HG02642 (cell line): ENCODE data around the gene ATIC.

Experiments used
- ATAC-seq: cut with Tn5 transposase; IDR thresholded peaks from one replicate; pipeline ENCODE4 v1.9.1; 2021; ENCODE audit warnings: mild to moderate bottlenecking; ENCODE audit not compliant: unreplicated experiment, poor library complexity

The ATIC gene

DNA sequence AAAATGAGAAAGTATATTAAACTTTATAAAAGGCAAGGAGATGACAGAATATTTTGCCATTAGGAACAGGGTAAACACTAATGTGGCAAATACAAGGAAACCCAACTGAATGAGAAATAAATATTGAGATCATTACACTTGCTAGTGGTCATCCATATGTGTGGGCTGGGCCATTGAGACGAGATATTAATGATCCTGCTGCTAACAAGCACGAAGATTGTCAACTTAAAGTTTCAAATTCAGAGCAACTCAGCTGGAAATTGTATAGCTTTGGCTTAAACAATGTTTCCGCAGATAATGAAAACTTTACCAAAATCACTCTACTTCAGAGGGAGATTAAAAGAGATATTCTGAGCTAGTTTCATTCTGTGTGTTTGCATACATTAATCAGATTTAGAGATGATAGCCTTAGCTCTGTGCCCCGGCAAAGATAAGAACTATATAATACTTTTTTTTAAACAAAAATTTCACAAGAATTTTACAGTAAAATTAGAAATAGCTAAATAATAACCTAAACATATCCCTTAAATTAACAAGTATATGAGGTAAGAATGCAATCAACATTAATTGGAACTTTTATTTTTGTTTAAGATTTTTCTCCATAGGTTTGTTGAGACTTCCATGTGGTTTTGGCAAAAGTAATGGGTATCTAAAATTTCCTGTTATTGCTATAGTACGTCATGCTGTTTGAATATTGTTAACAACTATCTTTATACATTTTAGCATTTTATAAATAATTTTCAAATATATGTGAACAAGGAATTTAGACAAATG, 84.0 kb downstream of the ATIC start:
- ATAC-seq, result no peak

DNA sequence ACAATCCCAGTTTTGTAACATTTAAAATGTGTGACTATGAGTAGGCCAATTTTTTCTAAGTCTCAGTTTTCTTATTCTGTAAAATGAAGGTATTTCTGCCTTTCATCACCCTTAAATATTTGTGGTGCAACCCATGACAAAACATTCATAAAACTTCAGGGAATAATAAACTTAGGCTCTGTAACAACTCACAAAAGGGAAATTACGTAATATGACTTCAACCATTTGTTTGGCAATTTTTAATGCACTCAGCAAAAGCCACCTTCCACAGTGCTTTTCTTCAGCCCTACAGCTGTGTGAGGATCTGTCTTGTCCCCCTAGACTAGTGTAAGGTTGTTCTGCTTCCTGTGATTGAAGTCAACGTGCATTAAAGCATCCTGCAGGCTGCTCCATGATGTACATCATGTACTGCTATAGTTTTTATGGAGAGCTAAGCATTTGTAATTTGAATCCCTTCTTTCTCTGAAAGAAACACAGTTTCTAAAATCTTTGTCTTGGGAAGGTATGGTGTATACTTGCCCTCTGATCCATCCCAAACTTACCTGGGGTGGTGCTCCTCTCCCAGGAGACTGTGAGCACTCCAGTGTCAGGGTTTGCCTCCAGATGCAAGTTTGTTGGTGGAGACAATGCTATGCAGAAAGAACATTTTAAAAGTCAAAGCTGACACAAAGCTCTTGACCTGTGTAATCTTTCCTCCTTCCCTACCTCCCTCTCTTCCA, 84.9 kb downstream of the ATIC start:
- ATAC-seq, result no peak

DNA sequence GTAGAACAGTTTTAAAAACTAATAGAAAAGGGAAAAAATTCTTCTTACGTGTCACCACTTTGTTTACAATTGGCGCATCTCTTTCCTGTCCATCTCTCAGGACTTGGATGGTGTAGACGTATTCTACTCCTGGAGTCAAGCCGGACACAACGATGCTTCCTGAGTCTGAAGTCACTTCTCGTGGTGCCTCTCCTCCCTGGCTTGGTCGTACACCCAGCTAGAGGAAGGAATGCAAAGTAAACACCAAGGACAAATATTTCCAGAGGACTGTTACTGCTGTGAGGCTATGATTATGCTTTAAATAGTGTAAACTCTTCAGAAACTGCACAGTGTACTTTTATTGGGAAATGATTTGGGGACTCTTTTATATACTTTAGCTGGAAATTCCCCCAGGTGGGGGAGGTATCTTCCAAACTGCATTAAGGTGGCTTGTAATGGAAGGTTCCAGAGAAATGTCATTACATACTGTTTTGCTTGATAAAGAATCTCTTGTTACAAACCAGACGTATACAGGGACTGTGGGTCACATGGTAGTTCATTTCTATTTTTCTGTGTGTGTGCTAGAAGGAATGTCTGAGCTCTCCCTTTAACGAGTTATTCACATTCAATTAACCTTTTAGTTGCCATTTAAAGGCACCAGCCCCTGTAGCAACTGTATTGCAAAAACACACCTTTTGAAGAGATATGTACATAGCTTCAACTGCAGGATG, 85.9 kb downstream of the ATIC start:
- no peak for ATAC-seq

DNA sequence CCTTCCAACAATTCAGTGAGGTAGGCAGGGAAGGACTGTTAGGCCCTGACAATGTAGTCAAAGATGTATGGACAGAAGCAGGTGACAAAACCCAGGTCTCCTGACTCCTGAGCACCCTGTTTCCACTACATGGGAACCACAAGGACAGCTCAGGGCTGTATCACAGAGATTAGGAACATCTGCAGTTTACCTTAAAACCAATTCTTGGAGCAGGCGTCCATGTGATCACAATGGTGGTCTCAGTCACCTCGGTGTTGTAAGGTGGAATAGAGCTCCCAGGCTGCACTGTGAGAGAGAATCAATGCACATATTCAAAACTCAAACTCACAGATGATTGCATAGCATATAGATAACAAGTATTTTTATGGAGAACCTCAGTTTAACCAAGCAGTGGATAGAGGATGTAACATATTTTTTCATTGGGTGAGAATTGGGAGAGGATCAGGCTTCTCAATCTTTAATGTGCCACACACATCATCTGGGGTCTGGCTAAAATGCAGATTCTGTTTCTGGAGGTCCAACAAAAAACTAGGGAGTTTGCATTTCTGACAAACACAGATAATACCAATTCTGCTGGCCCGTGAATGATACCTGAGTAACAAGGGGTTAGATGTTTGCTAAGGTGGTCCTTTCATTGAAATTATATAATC, 87.3 kb downstream of the ATIC start:
- ATAC-seq, result no peak
